ENCODE measurements around the gene TIMM10B. TPM values are rescaled to one million over a fixed set of nuclear protein-coding genes. Genes with fewer than 3 reads are reported as not detected.

The TIMM10B gene
- total RNA-seq, 1 donor from 2014 or later: 37.2 TPM

- Histone ChIP-seq H3K27me3 (no peaks in the 10 kb centered on the region), H3K4me2 (no peak overlapping the region), H3K9me3 (ENCODE audit: low read depth) (no peaks in the 10 kb centered on the region), H4K20me1 (ENCODE audit: low read depth) (no peaks in the 10 kb centered on the region), H3K27ac (no peak overlapping the region), H3K36me3 (no peaks in the 10 kb centered on the region), H3K79me2 (ENCODE audit: low read depth) (no peaks in the 10 kb centered on the region), H3K4me1 (no peaks in the 10 kb centered on the region), H3K9ac (no peak overlapping the region), H3F3A (ENCODE audit: low read depth) (no peaks in the 10 kb centered on the region), H2AFZ (replicated peaks) (no peak overlapping the region), H3K4me3 (no peak overlapping the region)
- TF ChIP-seq EZH2phosphoT487 (IDR thresholded peaks at IDR 0.05): no peak
- no peak for TF ChIP-seq CTCF (IDR thresholded peaks at IDR 0.05)
- no peak for TF ChIP-seq EZH2 (IDR thresholded peaks at IDR 0.05)
- Mint-ChIP-seq H3K36me3 (no peaks in the 10 kb centered on the region), H3K4me3 (no peak overlapping the region), H3K27me3 (ENCODE audit: insufficient read depth, low read depth) (no peaks in the 10 kb centered on the region), H3K27ac (no peak overlapping the region), H3K4me1 (no peaks in the 10 kb centered on the region), H3K9me3 (no peaks in the 10 kb centered on the region)
- no peak for DNase-seq (ENCODE audit: low spot score)
Observed at GRCh38 chr11:6448574-6448973, 32.7 kb upstream of the TIMM10B start.

- Mint-ChIP-seq H3K27me3 (ENCODE audit: insufficient read depth, low read depth) (no peaks in the 10 kb centered on the region), H3K4me1 (no peaks in the 10 kb centered on the region)
- no peak overlapping the region for H3K4me3 ChIP-seq
Observed at GRCh38 chr11:6452219-6452618, 29.1 kb upstream of the TIMM10B start.

DNA sequence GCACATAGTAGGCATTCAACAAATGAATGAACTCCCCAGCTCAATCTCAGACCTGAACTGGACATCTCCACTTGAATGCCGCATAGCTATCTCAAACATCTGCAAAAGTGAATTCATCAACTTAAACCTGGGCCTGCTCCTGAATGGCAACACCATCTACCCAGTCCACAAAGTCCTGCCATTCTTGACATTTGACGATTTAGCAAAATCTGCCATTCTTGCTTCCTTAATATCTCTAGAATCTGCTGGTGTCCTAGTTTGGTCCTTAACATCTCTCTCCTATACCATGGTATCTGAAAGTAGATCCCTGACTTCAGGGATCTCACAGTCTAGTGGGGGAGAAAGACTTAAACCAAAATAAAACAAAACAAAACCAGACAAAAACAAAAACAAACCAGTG, 28.1 kb upstream of the TIMM10B start:
- H2AFZ ChIP-seq (replicated peaks): no peak overlapping the region
- TF ChIP-seq CTCF (IDR thresholded peaks at IDR 0.05) (no peak), EZH2 (IDR thresholded peaks at IDR 0.05) (no peak), EZH2phosphoT487 (IDR thresholded peaks at IDR 0.05) (no peak)
- Mint-ChIP-seq H3K4me1 (no peaks in the 10 kb centered on the region), H3K9me3 (no peaks in the 10 kb centered on the region), H3K4me3 (no peak overlapping the region), H3K27ac (no peak overlapping the region), H3K36me3 (no peaks in the 10 kb centered on the region), H3K27me3 (ENCODE audit: insufficient read depth, low read depth) (no peaks in the 10 kb centered on the region)
- H3K27me3 ChIP-seq: no peaks in the 10 kb centered on the region
- no peaks in the 10 kb centered on the region for H3F3A ChIP-seq (ENCODE audit: low read depth)
- no peak overlapping the region for H3K27ac ChIP-seq
- no peaks in the 10 kb centered on the region for H3K36me3 ChIP-seq
- H3K9ac ChIP-seq: no peak overlapping the region
- H3K4me3 ChIP-seq: no peak overlapping the region
- H3K4me1 ChIP-seq: no peaks in the 10 kb centered on the region
- no peak for DNase-seq (ENCODE audit: low spot score)
- no peaks in the 10 kb centered on the region for H4K20me1 ChIP-seq (ENCODE audit: low read depth)
- no peaks in the 10 kb centered on the region for H3K79me2 ChIP-seq (ENCODE audit: low read depth)
- no peaks in the 10 kb centered on the region for H3K9me3 ChIP-seq (ENCODE audit: low read depth)
- no peak overlapping the region for H3K4me2 ChIP-seq

More at GRCh38 chr11:6452219-6452618, 29.1 kb upstream of the TIMM10B start:
- Histone ChIP-seq H2AFZ (replicated peaks) (no peak overlapping the region), H3K27me3 (no peaks in the 10 kb centered on the region), H4K20me1 (ENCODE audit: low read depth) (no peaks in the 10 kb centered on the region), H3K9me3 (ENCODE audit: low read depth) (no peaks in the 10 kb centered on the region), H3K36me3 (no peaks in the 10 kb centered on the region), H3K27ac (no peak overlapping the region), H3K4me2 (no peak overlapping the region), H3K79me2 (ENCODE audit: low read depth) (no peaks in the 10 kb centered on the region), H3K4me1 (no peaks in the 10 kb centered on the region), H3F3A (ENCODE audit: low read depth) (no peaks in the 10 kb centered on the region), H3K9ac (no peak overlapping the region)
- Mint-ChIP-seq H3K27ac (no peak overlapping the region), H3K4me3 (no peak overlapping the region), H3K9me3 (no peaks in the 10 kb centered on the region), H3K36me3 (no peaks in the 10 kb centered on the region)
- TF ChIP-seq CTCF (IDR thresholded peaks at IDR 0.05) (no peak), EZH2 (IDR thresholded peaks at IDR 0.05) (no peak), EZH2phosphoT487 (IDR thresholded peaks at IDR 0.05) (no peak)
- DNase-seq (ENCODE audit: low spot score): no peak
